Mononuclear cell (primary cell): ENCODE results near the gene THRAP3. TPM values are rescaled to one million over a fixed set of nuclear protein-coding genes. Genes with fewer than 3 reads are reported as not detected.
A peak's percentile ranks its signal among the peaks of the same experiment; 100 is the strongest.
"Not testable (repeated sequence)": the region's sequence is repeated elsewhere in the genome, so short reads cannot be mapped to it uniquely, and the experiment has no call there.

ENCODE experiments used
- H3K27me3 ChIP-seq: 2 replicates; pipeline ENCODE4 v1.6.0; 2011; ENCODE audit warnings: low read length, control low read depth; ENCODE audit not compliant: insufficient read depth
- H3K4me1 ChIP-seq: 2 replicates; pipeline ENCODE4 v1.5.1; 2011; ENCODE audit warnings: mild to moderate bottlenecking, low read length, control low read depth; ENCODE audit not compliant: insufficient read depth
- H3K4me3 ChIP-seq: 2 replicates; pipeline ENCODE4 v1.5.1; 2011; ENCODE audit warnings: mild to moderate bottlenecking, low read length, moderate library complexity
- H3K9me3 ChIP-seq: 2 replicates; pipeline ENCODE4 v1.5.1; 2011; ENCODE audit warnings: low read depth, mild to moderate bottlenecking, control low read depth, low read length
- total RNA-seq: library from RNA; depleted of rRNA; stranded (reverse); fragments of >200 nt; gene quantifications from one replicate; pipeline ENCODE4 v1.2.3, GENCODE V29; 2012

Gene THRAP3
- total RNA-seq, 1 donor: 82.9 TPM

DNA sequence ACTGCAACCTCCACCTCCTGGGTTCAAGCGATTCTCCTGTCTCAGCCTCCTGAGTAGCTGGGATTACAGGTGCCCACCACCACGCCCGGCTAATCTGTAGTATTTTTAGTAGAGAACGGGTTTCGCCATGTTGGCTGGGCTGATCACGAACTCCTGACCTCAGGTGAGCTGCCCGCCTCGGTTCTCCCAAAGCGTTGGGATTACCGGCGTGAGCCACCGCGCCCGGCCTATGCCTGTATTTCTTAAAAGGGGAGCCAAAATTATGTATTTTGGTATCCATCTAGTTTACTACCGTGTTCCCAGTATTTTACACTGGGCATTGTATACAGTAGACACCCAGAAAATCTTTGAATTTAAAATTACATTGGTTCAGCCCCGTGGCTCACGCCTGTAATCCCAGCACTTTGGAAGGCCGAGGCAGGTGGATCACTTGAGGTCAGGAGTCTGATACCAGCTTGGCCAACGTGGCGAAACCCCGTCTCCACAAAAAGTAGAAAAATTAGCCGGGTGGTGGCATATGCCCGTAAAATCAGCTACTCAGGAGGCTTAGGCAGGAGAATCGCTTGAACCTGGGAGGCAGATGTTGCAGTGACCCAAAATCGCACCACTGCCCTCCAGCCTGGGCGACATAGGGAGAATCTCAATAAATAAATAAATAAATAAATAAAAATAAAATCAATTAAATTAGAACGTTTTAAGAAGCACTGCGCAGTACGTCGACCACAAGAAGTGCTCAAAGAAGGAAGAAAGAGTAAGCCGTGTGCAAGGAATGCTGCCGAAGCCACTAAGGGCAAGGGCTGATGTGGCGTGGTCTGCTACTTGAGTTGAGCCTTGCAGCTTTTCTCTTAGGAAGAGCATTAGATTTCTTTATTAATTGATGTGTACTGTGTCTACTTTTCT is 1.5 kb upstream of the THRAP3 start:
- Histone ChIP-seq H3K27me3 (no peaks in the 10 kb centered on the region), H3K4me3 (peak overlapping the region; percentile 86), H3K4me1 (peaks cover 38% of the 10 kb centered on the region), H3K9me3 (no peaks in the 10 kb centered on the region)

DNA sequence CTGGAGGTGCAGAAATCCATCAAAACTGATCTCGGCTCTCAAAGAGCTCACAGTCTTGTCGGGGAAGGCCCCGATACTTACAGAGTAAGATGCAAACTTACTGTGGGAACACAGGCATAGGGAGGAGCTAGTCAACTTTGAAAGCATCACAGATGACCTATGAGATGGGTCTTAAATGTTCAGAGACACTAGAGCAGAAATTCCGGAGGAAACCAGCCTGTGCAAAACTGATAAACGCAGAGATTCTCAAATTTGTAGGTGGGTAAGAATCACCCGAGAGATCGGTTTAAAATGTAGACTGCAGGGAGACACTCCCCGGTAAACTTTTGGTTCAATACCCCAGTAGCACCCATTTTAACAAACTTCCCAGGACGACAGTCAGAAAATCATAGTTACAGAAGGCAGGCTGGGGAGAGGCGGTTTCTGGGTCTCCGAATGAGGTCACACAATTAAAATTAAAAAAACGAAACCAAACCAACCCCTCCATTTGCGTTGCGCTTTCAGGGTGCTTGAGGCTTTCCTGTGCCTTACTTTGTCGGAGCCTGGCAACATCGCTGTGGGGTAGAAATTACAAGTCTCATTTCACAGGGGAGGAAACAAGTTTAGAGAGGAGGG is 755 bp upstream of the THRAP3 start:
- no peaks in the 10 kb centered on the region for H3K9me3 ChIP-seq
- peaks cover 38% of the 10 kb centered on the region for H3K4me1 ChIP-seq
- H3K27me3 ChIP-seq: no peaks in the 10 kb centered on the region
- peak overlapping the region; percentile 86 for H3K4me3 ChIP-seq

DNA sequence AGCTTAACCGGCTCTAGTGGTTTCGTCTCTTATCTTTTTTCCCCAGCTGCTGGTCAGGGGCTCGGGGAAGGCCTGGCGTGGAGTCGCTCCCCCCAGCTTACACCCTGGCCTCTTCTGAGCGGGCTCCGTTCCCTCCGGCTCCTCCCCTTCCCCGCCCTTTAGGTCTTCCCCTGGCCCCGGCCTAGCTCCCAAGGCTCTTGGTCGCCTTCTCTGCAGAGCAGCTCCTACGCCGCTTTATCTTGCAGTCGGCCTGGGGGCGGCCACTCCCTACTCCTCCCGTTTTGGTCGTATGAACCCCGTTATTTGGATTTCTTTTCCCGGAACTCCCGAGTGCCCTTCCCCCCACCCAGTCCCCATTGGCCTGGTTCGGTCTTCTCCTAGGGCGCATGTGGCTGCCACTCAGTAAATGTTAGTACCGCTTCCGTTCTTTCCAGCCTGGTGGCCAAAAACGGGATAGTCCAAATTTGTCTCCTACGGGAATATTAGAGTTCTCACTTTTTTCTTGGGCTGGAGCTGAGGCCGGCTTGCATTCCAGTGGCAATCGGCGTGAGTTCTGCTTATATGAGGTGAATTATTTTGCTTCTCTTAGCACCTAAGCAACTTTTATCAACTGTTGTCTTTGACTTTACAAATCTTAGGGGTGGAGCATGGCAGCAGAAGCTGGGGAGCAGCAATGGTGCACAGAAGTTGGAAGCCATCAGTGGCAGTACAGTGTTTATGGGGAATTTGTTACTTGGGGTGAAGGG is 467 bp downstream of the THRAP3 start:
- H3K4me3 ChIP-seq: peak overlapping the region; percentile 86
- peaks cover 36% of the 10 kb centered on the region for H3K4me1 ChIP-seq
- no peaks in the 10 kb centered on the region for H3K27me3 ChIP-seq
- H3K9me3 ChIP-seq: no peaks in the 10 kb centered on the region

DNA sequence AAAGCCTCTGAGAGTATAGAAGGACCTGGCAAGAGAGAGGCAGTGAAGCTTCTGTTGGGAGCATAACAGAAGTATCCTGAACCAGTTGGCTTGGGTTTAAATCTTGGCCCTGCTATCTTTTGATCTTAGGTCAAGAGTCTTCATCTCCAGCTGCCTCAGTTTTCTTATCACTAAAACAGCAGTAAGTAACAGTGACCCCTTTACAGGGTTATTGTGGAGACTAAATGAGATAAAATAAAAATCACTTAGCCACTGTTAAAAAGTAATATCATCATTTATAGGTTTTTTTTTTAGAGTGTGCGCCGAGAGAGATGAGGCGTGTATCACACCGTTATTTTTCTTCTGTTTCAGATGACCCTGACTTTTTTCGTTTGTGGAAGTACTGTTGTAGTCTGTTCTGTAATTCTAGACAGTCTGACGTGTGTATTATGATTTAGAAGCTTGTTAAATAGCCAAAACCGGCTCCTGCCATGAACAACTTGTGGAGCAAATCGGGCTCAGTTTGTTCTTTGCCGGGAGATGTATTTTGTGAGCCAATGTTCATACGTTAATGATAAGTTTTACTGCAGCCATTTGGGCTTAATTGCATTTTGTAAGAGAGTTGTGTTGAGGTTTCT is 1.1 kb downstream of the THRAP3 start:
- H3K4me3 ChIP-seq: peak overlapping the region; percentile 86
- peaks cover 36% of the 10 kb centered on the region for H3K4me1 ChIP-seq
- H3K27me3 ChIP-seq: no peaks in the 10 kb centered on the region
- no peaks in the 10 kb centered on the region for H3K9me3 ChIP-seq

DNA sequence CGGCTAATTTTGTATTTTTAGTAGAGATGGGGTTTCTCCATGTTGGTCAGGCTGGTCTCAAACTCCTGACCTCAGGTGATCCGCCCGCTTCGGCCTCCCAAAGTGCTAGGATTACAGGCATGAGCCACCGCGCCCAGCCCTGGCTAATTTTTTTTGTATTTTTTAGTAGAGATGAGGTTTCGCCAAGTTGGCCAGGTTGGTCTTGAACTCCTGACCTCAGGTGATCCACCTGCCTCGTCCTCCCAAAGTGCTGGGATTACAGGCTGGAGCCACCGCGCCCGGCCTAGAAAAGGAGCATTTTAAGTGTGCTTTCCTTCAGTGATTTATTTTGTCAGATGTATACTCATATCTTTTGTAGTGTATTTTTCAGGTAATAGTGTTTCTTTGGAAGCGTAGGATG is 6.0 kb downstream of the THRAP3 start:
- H3K4me3 ChIP-seq, H3K27me3 ChIP-seq, H3K9me3 ChIP-seq: not testable (repeated sequence)
- H3K4me1 ChIP-seq: peaks cover 53% of the 10 kb centered on the region

DNA sequence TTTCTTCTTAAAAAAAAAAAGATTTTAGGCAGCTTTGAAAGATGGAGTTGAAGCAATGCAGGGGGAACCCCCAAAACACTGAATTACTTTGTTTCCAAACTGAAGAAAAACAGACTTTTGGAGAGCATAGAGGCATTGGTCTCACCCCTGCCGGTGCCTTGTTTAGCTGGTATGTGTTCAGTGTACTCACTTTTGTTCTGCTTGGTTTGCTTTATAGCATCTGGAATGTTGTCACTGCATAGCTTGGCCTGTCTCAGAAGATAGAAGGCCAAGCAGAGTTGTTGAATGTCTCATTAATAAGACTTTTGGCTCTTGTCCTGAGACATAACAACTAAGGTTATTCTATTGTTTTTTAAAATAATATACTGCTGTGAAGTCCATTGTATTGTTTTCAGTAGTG is 6.9 kb downstream of the THRAP3 start:
- Histone ChIP-seq H3K27me3 (no peaks in the 10 kb centered on the region), H3K9me3 (no peaks in the 10 kb centered on the region), H3K4me1 (peaks cover 48% of the 10 kb centered on the region), H3K4me3 (no peak overlapping the region)

DNA sequence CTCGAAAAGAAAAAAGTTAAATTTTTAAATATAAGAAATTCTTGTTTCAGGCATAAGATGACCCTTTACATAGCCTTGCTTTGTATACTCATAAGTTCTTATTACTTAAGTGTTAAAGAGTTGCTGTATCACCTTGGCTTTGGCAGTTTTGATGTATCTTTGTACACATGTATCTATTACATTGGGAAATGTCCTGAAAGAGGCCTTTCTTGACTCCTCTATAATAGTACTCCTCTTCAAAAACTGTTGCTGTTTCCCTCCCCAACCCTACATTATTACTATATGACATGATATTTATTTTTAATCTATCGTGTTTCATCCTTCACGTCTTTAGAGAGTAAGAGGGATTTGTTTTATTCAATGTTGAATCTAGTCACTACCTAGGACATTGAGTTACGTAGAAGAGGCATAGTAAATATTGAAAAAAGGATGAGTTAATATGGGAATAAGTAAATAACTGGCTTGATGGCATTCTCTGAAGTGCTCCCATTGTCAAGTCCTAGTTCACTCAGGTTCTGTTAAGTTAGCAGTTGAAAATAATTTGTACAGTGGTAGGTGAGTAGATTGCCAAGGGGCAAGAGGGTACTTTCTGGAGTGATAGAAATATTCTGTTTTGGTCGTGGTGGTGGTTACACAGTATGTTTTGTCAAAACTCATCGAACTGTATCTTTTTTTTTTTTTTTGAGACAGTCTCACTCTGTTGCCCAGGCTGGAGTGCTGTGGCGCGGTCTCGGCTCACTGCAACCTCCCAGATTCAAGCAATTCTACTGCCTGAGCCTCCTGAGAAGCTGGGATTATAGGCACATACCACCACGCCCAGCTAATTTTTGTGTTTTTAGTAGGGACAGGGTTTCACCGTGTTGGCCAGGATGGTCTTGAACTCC is 8.2 kb downstream of the THRAP3 start:
- H3K4me3 ChIP-seq: no peak overlapping the region
- no peaks in the 10 kb centered on the region for H3K9me3 ChIP-seq
- no peaks in the 10 kb centered on the region for H3K27me3 ChIP-seq
- H3K4me1 ChIP-seq: peaks cover 51% of the 10 kb centered on the region

DNA sequence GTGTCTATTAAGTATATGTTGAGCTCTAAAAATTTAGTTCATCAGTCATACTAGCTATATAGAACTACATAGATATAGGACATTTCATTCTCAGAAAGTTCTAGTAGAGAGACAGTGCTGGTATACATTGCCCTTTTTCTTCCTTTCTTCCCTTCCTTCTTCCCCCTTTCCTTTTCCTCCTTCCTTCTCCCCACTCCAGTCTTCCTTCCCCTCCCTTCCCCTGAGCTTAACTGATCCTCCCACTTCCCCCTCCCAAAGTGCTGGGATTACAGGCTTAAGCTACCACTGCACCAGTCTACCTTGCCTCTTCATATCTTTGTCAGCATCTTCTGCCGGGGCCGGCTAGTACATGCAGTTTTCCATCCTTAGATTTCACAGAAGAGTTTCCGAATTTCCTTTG is 12.1 kb downstream of the THRAP3 start:
- H3K4me3 ChIP-seq: no peak overlapping the region
- peaks cover 48% of the 10 kb centered on the region for H3K4me1 ChIP-seq
- no peaks in the 10 kb centered on the region for H3K9me3 ChIP-seq

DNA sequence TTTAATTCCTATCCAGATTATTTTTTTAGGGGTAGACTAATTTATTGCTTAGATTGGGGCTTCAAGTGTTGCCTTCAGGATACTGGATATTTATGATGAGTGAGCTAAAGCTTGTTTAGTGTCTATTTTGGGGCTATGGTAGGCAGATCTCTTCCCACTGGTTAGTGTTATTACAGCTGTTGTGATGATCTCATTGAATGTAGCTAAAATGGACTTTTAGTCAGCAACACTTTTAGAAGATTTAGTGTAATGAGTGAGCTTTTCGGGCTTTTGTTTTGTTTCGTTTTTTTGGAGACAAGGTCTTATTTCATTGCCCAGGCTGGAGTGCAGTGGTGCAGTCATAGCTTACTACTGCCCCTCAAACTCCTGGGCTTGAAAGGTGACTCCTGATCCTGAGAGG is 14.2 kb downstream of the THRAP3 start:
- Histone ChIP-seq H3K4me3 (no peak overlapping the region), H3K4me1 (peaks cover 33% of the 10 kb centered on the region), H3K27me3 (no peaks in the 10 kb centered on the region), H3K9me3 (no peaks in the 10 kb centered on the region)

More for the DNA sequence above, 12.1 kb downstream of the THRAP3 start:
- H3K27me3 ChIP-seq: no peaks in the 10 kb centered on the region

DNA sequence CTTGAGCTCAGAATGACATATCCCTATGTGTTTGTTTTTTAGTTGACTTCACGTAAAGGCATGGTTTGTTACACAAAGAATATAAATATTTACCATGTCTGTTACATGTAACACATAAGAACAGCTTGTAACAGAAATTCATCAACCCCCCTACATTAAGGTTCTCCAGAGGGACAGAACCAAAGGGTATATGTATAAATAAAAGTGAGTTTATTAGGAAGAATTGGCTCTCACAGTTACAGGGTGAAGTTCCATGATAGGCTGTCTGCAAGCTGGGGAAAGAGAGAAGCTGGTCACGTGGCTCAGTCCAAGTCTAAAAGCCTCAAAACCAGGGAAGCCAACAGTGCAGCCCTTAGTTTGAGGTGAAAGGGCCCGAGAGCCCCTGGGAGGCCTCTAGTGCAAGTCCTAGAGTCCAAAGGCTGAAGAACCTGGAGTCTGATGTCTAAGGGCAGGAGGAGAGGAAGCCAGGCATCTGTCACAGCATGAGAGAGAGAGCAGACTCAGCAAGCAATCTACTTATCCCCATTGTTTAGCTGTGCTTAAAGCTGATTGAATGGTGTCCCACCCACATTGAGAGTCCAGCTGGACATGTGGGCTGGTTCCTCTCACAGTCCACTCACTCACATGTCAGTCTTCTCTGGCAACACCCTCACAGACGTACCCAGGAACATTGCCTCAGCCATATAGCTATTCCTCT is 15.8 kb downstream of the THRAP3 start:
- Histone ChIP-seq H3K27me3 (no peaks in the 10 kb centered on the region), H3K9me3 (no peaks in the 10 kb centered on the region), H3K4me1 (peaks cover 26% of the 10 kb centered on the region), H3K4me3 (no peak overlapping the region)

DNA sequence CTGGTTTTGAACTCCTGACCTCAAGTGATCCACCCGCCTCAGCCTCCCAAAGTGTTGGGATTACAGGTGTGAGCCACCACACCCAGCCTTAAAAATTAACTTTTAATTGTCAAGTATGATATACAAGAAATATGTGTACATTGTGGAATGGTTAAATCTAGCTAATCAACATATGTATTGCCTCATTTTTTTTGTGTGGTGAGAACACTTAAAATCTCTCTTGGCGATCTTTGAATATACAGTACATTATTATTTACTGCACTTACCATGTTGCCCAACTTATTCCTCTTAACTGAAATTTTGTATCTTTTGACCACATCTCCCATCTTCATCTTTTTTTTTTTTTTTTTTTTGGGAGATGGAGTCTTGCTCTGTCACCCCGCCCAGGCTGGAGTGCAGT is 23.3 kb downstream of the THRAP3 start:
- H3K27me3 ChIP-seq: no peaks in the 10 kb centered on the region
- no peak overlapping the region for H3K4me3 ChIP-seq
- no peaks in the 10 kb centered on the region for H3K9me3 ChIP-seq
- peaks cover 53% of the 10 kb centered on the region for H3K4me1 ChIP-seq

DNA sequence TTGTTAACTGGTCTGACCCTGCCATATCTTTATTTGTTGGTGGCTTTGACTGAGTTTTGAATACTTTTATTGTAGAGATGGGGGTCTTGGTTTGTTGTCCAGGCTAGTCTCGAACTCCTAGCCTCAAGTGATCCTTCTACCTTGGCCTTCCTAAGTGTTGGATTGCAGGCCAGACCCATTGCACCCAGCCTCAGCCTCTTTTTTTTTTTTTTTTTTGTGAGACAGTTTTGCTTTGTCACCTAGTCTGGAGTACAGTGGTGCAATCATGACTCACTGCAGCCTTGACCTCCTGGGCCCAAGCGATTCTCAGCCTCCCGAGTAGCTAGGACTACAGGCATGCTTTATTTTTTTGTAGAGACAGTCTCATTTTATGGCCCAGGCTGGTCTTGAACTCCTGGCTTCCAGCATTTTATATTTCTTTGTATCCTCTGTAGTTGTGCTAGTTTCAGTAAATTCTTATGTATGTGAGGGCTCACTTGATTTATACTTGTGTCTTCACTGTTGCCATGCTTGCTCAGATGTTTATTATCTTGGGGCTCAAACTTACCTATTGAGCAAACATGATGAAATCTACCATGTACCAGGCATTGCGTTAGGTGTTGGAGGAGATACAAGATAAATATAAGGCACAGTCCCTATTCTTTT is 24.1 kb downstream of the THRAP3 start:
- no peaks in the 10 kb centered on the region for H3K27me3 ChIP-seq
- no peaks in the 10 kb centered on the region for H3K9me3 ChIP-seq
- no peak overlapping the region for H3K4me3 ChIP-seq
- peaks cover 54% of the 10 kb centered on the region for H3K4me1 ChIP-seq

DNA sequence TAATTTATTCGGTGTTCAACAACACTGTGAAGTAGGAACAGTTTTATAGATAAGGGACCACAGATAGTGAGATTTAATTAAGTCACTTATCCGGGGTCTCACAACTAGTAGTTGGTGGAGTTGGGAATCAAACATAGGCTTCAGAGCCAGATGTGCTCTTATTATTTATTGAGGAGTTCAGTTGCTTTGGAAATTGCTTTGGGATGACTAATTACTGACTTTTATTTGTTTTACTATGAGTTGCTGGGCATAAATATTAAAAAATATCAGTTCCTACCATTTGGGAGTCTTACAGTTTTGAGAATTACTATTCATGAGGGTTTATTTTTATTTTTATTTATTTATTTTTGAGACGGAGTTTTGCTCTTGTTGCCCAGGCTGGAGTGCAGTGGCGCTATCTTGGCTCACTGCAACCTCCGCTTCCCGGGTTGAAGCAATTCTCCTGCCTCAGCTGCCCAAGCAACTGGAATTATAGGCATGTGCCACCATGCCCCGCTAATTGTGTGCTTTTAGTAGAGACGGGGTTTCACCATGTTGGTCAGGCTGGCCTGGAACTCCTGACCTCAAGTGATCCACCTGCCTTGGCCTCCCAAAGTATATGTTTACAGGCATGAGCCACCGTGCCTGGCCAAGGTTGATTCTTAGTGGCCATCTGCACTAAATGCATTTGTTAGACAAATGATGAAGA is 27.7 kb downstream of the THRAP3 start:
- H3K9me3 ChIP-seq: no peaks in the 10 kb centered on the region
- H3K4me3 ChIP-seq: no peak overlapping the region
- H3K4me1 ChIP-seq: peaks cover 59% of the 10 kb centered on the region
- H3K27me3 ChIP-seq: no peaks in the 10 kb centered on the region
